Breast epithelium (tissue), 3 donors: ENCODE data around the gene PLCH2.

Experiments used
- CTCF ChIP-seq, 3 donors: fragments of 450-650 bp; IDR thresholded peaks; one replicate each; pipeline ENCODE4 v1.5.1; 2016 to 2017; ENCODE audit warnings: antibody characterized with exemption in 3 of 3, mild to moderate bottlenecking in 3 of 3, moderate library complexity in 3 of 3
- POLR2A ChIP-seq: fragments of 450-650 bp; IDR thresholded peaks from one replicate; pipeline ENCODE4 v1.6.1; 2016; ENCODE audit warnings: antibody characterized with exemption, mild to moderate bottlenecking, moderate library complexity
- POLR2AphosphoS5 ChIP-seq, 3 donors: sonication (generic); formaldehyde crosslinking; IDR thresholded peaks; one replicate each; pipeline ENCODE4 v1.6.1; 2017; ENCODE audit warnings: antibody characterized with exemption in 3 of 3

DNA sequence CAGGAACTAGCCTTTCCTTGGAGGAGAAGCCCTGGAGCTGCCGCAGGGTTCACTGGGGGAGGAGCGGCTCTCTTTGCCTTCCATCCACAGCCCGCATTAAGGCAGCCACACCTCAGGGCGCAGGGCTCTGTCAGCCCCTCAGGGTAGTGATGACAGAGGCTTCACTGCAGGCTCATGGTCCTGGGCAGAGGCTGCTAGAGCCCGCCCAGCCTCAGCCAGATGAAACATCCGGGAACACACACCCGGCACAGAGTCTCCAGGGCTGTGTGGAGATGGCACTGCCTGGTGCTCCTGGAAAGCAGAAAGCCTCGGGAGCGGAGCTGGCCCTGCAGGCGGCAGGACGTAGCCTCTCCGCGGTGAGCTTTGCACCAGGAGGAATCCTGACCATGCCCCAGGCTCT, 34.3 kb upstream of the PLCH2 start:
- TF ChIP-seq CTCF (IDR thresholded peaks at IDR 0.05) = no peak
- TF ChIP-seq POLR2AphosphoS5 (IDR thresholded peaks at IDR 0.05) = no peak
- TF ChIP-seq POLR2A = no peak
